PC-9 (cell line): Measurements from ENCODE around the gene DYNLL2. TPM values are rescaled to one million over a fixed set of nuclear protein-coding genes. Genes with fewer than 3 reads are reported as not detected.

ENCODE experiments used
- total RNA-seq: library from RNA; stranded (reverse); gene quantifications from 2 replicates; pipeline ENCODE4 v1.2.3, GENCODE V29; 2021

DYNLL2 gene
- total RNA-seq, 1 experiment from 2014 or later: 36.2 TPM

Other genes starting within 250 kb of the DYNLL2 start
- 49.7 and 50.3 TPM in 2 replicates for gene MRPS23, start 233.4 kb upstream of the DYNLL2 start, total RNA-seq
- 60.7 and 61.4 TPM in 2 replicates for gene CUEDC1, start 128.0 kb upstream of the DYNLL2 start, total RNA-seq
- gene VEZF1, start 95.2 kb upstream of the DYNLL2 start, total RNA-seq: 29.9 and 50.9 TPM in 2 replicates
- 210 and 278 TPM in 2 replicates for gene SRSF1, start 76.2 kb upstream of the DYNLL2 start, total RNA-seq
- not detected in 2 replicates for gene OR4D1, start 65.0 kb downstream of the DYNLL2 start, total RNA-seq
- gene OR4D2, start 83.6 kb downstream of the DYNLL2 start, total RNA-seq: not detected in 2 replicates
- not detected in 2 replicates for gene EPX, start 109.3 kb downstream of the DYNLL2 start, total RNA-seq
- gene MKS1, start 135.8 kb downstream of the DYNLL2 start, total RNA-seq: 28.6 and 30.1 TPM in 2 replicates
- gene LPO, start 155.2 kb downstream of the DYNLL2 start, total RNA-seq: not detected in 2 replicates
- not detected in 2 replicates for gene MPO, start 197.5 kb downstream of the DYNLL2 start, total RNA-seq
- gene TSPOAP1, start 245.4 kb downstream of the DYNLL2 start, total RNA-seq: 0.15 and 0.18 TPM in 2 replicates